Measurements from ENCODE around the gene GAS2L1. TPM values are rescaled to one million over a fixed set of nuclear protein-coding genes. Genes with fewer than 3 reads are reported as not detected.

GAS2L1 gene
- total and polyA plus RNA-seq, 2 donors, result 4.8 to 33.7 TPM

DNA sequence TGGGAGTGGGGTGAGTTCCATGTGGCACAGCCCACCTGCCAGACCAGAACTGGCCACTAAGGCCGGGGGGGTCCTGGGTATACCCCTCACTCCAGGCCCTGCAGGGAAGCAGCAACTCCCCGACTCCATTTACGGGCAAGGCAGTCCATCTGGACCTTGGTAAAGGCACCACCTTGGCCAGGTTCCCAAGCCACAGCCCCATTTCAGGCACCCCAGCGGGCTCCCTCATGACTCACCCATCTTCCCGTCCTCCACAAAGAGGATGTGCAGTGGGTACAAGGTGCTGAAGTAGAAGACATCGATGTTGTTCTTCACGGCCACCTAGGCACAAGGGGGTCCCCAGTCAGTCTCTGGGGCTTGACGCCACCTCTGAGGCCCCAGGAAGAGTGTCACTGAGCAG lies 24.8 kb downstream of the GAS2L1 start:
- H3K4me1 ChIP-seq (ENCODE audit: insufficient read depth), result no peaks in the 10 kb centered on the region

DNA sequence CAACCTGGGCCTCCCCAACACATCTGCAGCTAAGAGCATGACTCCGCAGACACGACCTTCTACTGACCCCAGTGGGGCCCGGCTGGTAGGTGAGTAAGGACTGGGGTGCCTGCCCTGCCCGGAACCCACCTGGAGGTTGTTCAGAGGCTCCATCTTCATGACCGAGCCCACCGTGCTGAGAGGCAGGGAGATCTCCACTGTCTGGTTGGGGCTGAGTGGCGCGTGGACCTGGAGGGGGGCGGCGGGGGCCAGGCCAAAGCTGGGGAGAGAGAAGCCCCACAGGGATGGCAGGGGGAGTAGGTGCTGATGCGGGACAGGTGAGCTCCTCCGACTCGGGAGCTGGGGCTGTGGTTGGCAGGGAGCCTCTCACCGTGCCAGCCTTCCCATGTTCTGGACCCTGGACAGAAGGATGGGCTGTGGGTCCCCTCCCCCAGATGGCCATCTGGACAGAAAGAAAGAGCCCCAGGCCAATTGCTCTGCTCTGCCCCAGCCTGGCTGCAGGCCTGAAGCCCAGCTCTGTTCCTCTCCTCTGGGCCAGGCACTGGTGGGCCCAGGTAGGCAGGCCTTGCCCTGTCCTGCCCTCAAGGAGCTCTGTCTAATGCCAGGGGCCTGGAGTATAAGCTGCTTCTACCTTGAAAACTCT lies 25.3 kb downstream of the GAS2L1 start:
- no peak overlapping the region for H3K27ac ChIP-seq (ENCODE audit: low read depth)
- 85% methylated on average over 14 of the region's 14 CpGs for WGBS
- peaks cover 13% of the 10 kb centered on the region for H3K36me3 ChIP-seq (ENCODE audit: insufficient read depth)
- H3K4me1 ChIP-seq (ENCODE audit: insufficient read depth), result no peaks in the 10 kb centered on the region
- no peak overlapping the region for H3K4me3 ChIP-seq (ENCODE audit: low read depth, low read length)
- no peak for DNase-seq (ENCODE audit: extremely low spot score)

More for the DNA sequence above, 24.8 kb downstream of the GAS2L1 start:
- H3K27ac ChIP-seq (ENCODE audit: low read depth), result no peak overlapping the region
- H3K36me3 ChIP-seq (ENCODE audit: insufficient read depth), result peaks cover 13% of the 10 kb centered on the region
- no peak for DNase-seq (ENCODE audit: extremely low spot score)
- WGBS, result 90% methylated on average over 8 of the region's 8 CpGs
- H3K4me3 ChIP-seq (ENCODE audit: low read depth, low read length), result no peak overlapping the region

DNA sequence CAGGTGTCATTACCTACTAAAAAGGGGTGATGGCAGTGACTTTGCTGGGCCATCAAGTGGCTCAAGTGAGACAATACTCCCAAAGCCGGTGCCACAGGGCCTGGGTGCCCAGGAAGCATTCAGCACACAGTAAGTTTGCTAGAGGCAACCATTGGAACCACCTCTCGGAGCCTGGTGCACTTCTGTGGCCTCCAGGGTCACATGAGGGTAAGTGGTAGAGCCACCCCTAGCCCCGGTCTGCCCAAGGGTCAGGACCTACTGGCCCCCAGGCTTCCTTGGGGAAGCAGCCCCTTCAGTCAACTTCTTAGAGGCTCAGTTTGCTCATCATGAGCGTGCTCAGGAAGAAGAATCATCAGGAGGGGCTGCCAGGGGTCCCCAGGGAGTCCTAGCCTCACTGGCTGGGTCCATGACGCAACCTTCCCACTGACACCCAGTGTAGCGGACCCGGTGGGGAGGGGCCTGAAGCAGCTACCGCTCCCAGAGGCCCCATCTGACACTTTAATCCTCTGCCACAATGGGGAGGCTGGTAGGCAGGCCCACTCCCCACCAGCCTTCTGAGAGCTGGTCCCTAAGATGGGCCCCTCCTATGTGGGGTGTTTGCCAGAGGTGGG lies 26.5 kb downstream of the GAS2L1 start:
- H3K36me3 ChIP-seq (ENCODE audit: insufficient read depth), result peaks cover 11% of the 10 kb centered on the region
- H3K4me3 ChIP-seq (ENCODE audit: low read depth, low read length), result no peak overlapping the region
- WGBS, result 91% methylated on average over 8 of the region's 8 CpGs
- no peaks in the 10 kb centered on the region for H3K4me1 ChIP-seq (ENCODE audit: insufficient read depth)
- no peak for DNase-seq (ENCODE audit: extremely low spot score)
- H3K27ac ChIP-seq (ENCODE audit: low read depth), result no peak overlapping the region

DNA sequence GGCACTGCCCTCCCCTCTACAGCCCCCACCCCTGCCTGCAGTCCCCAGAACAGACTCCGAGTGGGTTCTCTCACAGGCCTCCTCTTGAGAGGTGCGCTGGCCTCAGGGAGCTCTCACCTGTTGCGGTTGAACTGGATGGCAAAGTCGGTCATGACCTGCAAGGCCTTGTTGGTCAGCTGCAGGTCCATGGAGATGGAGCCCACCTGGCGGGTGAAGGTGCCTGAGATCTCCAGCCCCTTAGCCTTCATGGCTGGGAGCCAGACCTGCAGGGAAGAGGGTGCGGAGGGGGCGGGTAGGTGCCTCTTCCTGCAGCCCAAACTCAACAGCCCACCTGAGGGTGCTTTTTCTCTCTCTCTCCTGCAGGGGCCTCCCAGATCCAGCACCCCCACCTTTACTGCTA lies 27.7 kb downstream of the GAS2L1 start:
- Histone ChIP-seq H3K4me1 (ENCODE audit: insufficient read depth) (no peaks in the 10 kb centered on the region), H3K36me3 (ENCODE audit: insufficient read depth) (peaks cover 6% of the 10 kb centered on the region), H3K4me3 (ENCODE audit: low read depth, low read length) (no peak overlapping the region), H3K27ac (ENCODE audit: low read depth) (no peak overlapping the region)
- 95% methylated on average over 7 of the region's 7 CpGs for WGBS
- DNase-seq (ENCODE audit: extremely low spot score), result no peak

DNA sequence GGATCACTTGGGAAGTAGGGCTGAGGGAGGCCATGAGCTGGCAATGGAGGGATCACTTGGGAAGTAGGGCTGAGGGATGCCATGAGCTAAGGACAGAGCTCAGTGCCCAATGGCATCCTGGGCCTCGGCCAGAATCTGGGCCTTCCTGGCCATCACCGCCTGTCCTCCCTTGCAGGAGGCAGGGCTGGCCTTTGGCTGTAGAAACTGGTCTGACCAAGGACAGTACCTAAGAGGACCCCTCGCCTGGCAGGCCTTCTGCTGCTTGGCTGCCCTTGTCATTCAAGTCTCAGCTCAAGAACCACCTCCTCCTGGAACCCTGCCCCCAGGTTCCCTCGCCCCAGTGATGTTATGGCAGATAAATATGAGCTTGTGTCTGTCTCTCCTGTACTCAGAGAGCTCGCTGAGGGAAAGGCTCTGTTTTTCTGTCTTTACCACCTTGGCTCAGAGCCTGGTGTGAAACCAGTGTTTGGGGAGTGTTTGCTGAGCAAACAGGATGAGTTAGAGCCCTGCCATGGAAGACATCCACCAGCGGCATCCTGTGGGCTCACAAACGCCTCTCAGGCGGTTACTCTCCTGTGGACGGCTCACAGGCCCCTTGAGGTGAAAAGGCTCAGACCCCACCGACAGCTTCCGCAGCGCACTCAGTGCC lies 28.4 kb downstream of the GAS2L1 start:
- no peak for DNase-seq (ENCODE audit: extremely low spot score)
- Histone ChIP-seq H3K36me3 (ENCODE audit: insufficient read depth) (peaks cover 6% of the 10 kb centered on the region), H3K27ac (ENCODE audit: low read depth) (no peak overlapping the region), H3K4me3 (ENCODE audit: low read depth, low read length) (no peak overlapping the region), H3K4me1 (ENCODE audit: insufficient read depth) (no peaks in the 10 kb centered on the region)
- 88% methylated on average over 12 of the region's 12 CpGs for WGBS

DNA sequence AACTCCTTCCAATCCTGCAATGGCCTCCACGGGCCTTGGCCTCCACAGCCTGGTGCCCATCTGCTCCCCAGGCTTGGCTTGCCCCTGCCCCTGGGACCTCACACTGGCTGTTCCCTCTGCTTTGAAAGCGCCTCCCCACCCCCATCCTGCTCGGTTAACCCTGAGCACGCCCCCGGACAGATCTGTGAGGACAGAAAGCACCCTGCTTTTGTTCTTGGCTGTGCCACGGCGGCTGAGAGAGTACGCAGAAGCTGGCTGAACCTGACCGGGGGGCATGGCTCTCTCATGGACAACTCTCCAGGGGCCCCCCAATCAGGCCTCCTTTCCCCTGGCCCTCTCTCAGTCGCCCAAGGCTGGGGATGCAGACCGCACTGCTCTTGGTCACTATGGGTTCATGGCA lies 29.2 kb downstream of the GAS2L1 start:
- 92% methylated on average over 11 of the region's 11 CpGs for WGBS
- H3K36me3 ChIP-seq (ENCODE audit: insufficient read depth), result peaks cover 6% of the 10 kb centered on the region

DNA sequence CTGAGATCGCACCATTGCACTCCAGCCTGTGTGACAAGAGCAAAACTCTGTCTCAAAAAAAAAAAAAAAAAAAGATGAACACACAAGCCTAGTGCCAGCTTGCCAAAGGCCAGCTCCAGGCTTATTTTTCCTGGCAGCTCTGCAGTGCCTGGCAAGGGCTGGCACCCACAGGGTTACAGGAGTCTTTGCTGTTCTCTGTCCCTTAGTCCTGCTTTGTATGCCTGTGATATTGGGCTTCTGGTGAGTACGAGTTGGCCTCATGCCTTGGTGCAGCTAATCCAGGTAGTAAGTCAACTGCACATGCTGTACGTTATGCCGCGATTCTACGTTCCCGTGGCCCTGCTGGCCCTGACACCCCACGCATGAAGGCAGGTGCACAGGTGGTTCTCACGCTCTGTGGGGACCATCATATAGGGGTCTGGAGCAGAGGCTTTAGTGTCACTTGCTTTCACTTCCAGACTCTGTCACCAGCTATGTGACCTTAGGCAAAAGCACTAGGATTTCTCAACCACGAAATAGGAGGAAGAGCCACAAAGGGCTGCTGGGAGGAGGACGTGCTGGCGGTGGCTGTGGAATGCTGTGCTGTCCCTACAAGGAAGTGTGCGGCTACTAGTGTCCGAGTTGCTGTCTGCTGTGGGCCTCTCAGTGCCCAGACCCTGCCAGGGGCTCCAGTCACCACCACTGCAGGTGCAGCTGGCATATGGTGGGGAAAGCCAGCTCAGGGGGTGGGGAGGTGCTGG lies 30.5 kb downstream of the GAS2L1 start:
- H3K4me1 ChIP-seq (ENCODE audit: insufficient read depth), result no peaks in the 10 kb centered on the region
- DNase-seq (ENCODE audit: extremely low spot score), result no peak
- 80% methylated on average over 14 of the region's 14 CpGs for WGBS
- no peak overlapping the region for H3K27ac ChIP-seq (ENCODE audit: low read depth)
- H3K36me3 ChIP-seq (ENCODE audit: insufficient read depth), result peaks cover 6% of the 10 kb centered on the region
- H3K4me3 ChIP-seq (ENCODE audit: low read depth, low read length), result no peak overlapping the region

More for the DNA sequence above, 29.2 kb downstream of the GAS2L1 start:
- DNase-seq (ENCODE audit: extremely low spot score), result no peak
- Histone ChIP-seq H3K4me3 (ENCODE audit: low read depth, low read length) (no peak overlapping the region), H3K4me1 (ENCODE audit: insufficient read depth) (no peaks in the 10 kb centered on the region), H3K27ac (ENCODE audit: low read depth) (no peak overlapping the region)

DNA sequence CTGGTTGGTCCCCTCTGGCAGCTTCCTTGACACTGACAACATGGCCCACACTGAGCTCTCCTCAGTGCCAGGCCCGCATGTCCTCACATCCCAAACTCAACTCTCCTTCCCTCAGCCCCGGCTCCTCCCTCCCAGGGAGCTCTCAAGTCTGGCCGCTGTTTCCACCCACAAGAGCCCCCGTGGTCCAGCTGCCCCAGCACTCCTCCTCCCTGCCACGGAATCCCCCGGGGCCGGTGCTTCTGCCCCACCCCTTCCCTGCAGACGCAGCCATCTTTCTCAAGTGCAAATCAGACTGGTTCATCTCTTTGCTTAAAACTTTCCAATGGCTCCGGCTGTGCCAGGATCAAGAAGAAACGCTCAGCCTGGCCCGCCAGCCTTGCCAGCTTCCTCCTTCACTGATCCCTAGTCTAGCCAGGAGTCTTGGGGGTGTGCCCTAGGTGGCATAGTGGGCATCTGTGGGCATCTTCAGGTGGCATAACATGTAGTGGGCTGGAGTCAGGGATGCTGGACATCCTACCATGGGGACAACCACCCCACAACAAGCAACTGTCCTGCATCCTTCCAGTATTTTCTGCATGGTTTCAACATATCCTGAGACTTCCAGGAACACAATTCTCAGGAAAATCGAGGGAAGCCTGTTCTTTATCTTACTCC lies 31.3 kb downstream of the GAS2L1 start:
- Histone ChIP-seq H3K36me3 (ENCODE audit: insufficient read depth) (peaks cover 6% of the 10 kb centered on the region), H3K4me3 (ENCODE audit: low read depth, low read length) (no peak overlapping the region), H3K27ac (ENCODE audit: low read depth) (no peak overlapping the region), H3K4me1 (ENCODE audit: insufficient read depth) (no peaks in the 10 kb centered on the region)
- 80% methylated on average over 12 of the region's 12 CpGs for WGBS
- no peak for DNase-seq (ENCODE audit: extremely low spot score)

DNA sequence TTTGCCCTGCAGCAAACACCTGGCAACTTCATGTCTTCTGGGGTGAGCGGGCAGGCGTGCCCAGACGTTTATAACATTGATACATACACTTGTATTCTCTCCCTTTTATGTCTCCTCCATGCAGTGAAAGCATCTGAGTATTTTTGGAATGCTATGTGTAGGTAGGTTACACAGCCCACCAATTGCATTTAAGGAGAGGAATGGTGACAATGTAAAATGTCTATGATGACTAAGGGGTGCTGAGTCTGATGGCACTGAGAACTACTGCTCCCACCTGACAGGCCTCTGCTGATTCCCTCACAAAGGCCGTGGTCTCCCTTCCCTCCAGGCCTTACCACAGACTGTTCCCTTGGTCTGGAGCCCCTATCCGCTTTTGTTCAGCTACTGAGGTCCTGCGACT lies 31.9 kb downstream of the GAS2L1 start:
- Histone ChIP-seq H3K27ac (ENCODE audit: low read depth) (no peak overlapping the region), H3K4me1 (ENCODE audit: insufficient read depth) (no peaks in the 10 kb centered on the region), H3K36me3 (ENCODE audit: insufficient read depth) (peaks cover 3% of the 10 kb centered on the region), H3K4me3 (ENCODE audit: low read depth, low read length) (no peak overlapping the region)
- no peak for DNase-seq (ENCODE audit: extremely low spot score)
- 94% methylated on average over 6 of the region's 6 CpGs for WGBS

DNA sequence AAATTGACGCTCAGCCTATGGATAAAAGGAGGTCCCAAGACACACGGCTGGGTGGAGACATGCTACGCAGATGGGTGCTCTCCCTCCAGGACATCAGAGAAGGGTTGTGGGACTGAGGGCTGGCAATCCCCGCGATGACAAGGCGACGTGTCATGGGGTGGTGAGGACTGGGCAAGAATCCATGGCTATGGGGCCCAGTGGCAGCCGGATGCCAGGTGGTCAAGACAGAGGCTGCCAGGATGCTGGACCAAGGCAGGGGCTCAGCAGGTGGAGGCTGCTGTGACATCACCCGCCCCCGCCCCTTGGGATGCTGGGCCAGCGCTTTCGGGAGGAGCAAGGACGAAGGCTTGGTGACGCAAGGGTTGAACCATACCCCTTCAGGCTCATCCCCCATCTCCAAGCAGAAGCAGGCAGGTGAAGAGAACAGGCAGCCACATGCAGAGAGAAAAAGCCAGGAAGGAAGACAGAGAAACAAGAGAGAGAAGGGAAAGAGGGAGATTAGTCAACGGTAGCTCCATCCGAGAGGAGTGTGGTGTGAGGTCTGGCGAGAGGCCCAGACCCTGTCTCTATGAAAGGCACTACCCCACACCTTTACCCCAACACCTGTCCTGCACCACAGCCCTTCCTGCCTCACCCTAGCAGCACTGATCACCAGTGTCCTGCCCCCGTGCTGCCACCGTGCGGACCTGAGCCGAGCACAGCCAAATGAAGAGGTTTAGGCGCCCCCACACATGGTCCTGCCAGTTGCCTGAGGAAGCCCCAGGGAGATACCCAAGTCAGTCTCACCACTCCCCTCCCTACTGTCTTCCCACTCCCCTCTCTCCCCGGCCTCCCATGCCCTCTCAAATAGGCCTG lies 33.2 kb downstream of the GAS2L1 start:
- no peak overlapping the region for H3K27ac ChIP-seq (ENCODE audit: low read depth)
- WGBS, result 92% methylated on average over 23 of the region's 23 CpGs
- no peaks in the 10 kb centered on the region for H3K4me1 ChIP-seq (ENCODE audit: insufficient read depth)
- H3K4me3 ChIP-seq (ENCODE audit: low read depth, low read length), result no peak overlapping the region
- no peak for DNase-seq (ENCODE audit: extremely low spot score)
- H3K36me3 ChIP-seq (ENCODE audit: insufficient read depth), result no peaks in the 10 kb centered on the region

DNA sequence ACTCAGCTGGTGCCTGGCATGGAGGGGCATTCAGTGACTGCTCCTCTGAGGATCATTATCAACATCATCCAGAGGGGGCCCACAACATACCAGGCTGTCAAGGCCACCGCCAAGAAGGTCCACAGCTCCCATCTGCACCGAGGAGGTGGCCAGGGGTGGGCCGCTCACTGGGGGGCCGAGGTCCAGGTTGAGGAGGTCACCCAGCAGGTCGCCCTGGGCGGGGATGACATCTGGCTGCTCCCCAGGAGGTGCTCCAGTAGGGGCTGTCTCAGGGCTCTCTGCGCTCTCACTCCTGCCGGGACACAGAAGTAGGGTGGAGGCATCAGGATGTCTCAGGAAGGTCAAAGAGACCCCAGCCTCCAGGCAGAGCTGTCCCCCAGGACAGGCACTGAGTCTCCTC lies 34.1 kb downstream of the GAS2L1 start:
- WGBS, result 90% methylated on average over 8 of the region's 8 CpGs
- no peaks in the 10 kb centered on the region for H3K36me3 ChIP-seq (ENCODE audit: insufficient read depth)
- no peak overlapping the region for H3K27ac ChIP-seq (ENCODE audit: low read depth)
- H3K4me1 ChIP-seq (ENCODE audit: insufficient read depth), result no peaks in the 10 kb centered on the region
- H3K4me3 ChIP-seq (ENCODE audit: low read depth, low read length), result no peak overlapping the region
- DNase-seq (ENCODE audit: extremely low spot score), result no peak

DNA sequence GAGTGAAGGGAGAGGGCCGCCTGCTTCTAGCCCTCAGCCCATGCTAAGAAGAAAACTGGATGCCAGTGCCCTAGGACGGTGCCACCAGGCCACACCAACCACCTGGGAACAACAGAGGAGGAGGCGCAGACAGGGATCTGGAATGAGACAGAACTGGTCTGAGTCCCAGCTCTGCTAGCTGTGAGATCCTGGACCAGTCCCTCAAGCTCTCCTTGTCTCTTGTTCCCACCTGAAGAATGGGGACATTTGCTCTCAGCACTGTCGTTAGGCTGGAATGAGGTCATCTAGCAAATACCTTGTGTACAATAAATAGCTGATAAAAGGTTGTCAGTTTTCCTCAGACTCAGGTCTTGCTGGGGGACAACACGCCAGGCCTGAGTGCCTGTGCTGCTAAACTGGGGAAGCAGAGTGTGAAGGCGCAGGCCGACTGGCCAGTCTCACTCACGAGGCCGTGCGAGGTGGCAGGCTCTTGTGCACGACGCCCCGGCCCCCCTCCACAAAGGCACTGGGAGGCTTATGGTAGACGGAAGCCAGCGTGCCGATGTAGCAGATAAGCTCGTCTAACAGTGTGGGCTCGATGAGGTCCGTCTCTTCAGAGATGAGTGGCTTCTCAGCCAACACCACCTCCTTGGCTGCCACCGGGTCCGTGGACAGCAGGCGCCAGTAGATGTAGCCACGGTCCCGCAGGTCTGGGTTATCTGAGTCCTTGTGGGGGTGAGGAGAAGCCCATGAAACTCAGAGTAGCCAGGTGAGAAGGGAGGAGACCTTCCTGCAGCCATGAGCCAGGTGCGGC lies 34.8 kb downstream of the GAS2L1 start:
- WGBS, result 84% methylated on average over 25 of the region's 25 CpGs
- no peak for DNase-seq (ENCODE audit: extremely low spot score)
- Histone ChIP-seq H3K4me3 (ENCODE audit: low read depth, low read length) (no peak overlapping the region), H3K36me3 (ENCODE audit: insufficient read depth) (no peaks in the 10 kb centered on the region), H3K27ac (ENCODE audit: low read depth) (no peak overlapping the region), H3K4me1 (ENCODE audit: insufficient read depth) (no peaks in the 10 kb centered on the region)
